Heart left ventricle (tissue), 16 donors: ENCODE data around the gene ENSA. TPM values are rescaled to one million over a fixed set of nuclear protein-coding genes. Genes with fewer than 3 reads are reported as not detected.

ENCODE experiments used
- ATAC-seq, 4 donors: fragments of 200-7000 bp; cut with Tn5 transposase; one replicate each; pipeline ENCODE4 v1.9.1; 2020 to 2022; ENCODE audit warnings: moderate library complexity in 4 of 4, mild to moderate bottlenecking in 3 of 4, moderate number of reproducible peaks in 1 of 4
- DNase-seq, 5 donors: peaks; one replicate each; pipeline ENCODE4 v3.0.0-alpha.2; 2020
- H3K27ac ChIP-seq, 12 donors: fragments of 200-600 bp; sonication (generic) in 4 of 12; one replicate each; pipeline versions ENCODE4 v1.5.0 to v1.8.0; 2016 to 2022; ENCODE audit warnings: mild to moderate bottlenecking in 2 of 12
- H3K27me3 ChIP-seq, 9 donors: fragments of 200-600 bp; sonication (generic) in 2 of 9; one replicate each; pipeline versions ENCODE4 v1.5.1 to v1.8.0; 2016 to 2022; ENCODE audit warnings: mild to moderate bottlenecking in 3 of 9
- H3K36me3 ChIP-seq, 9 donors: fragments of 200-600 bp; sonication (generic) in 2 of 9; one replicate each; pipeline versions ENCODE4 v1.5.0 to v1.8.0; 2018 to 2022; ENCODE audit warnings: mild to moderate bottlenecking in 2 of 9
- H3K4me1 ChIP-seq, 12 donors: fragments of 200-600 bp; sonication (generic) in 4 of 12; one replicate each; pipeline versions ENCODE4 v1.5.0 to v1.8.0; 2016 to 2022; ENCODE audit warnings: mild to moderate bottlenecking in 3 of 12
- H3K4me3 ChIP-seq, 12 donors: fragments of 200-600 bp; sonication (generic) in 4 of 12; one replicate each; pipeline versions ENCODE4 v1.5.0 to v1.8.0; 2017 to 2022; ENCODE audit warnings: mild to moderate bottlenecking in 9 of 12, moderate library complexity in 4 of 12
- H3K9me3 ChIP-seq, 12 donors: fragments of 200-600 bp; sonication (generic) in 4 of 12; one replicate each; pipeline versions ENCODE4 v1.5.0 to v1.8.0; 2016 to 2022; ENCODE audit warnings: mild to moderate bottlenecking in 1 of 12
- POLR2A ChIP-seq, 2 donors: fragments of 450-650 bp; IDR thresholded peaks; one replicate each; pipeline ENCODE4 v1.6.1; 2017; ENCODE audit warnings: antibody characterized with exemption in 2 of 2, mild to moderate bottlenecking in 2 of 2, moderate library complexity in 2 of 2
- WGBS, 4 donors: extraction: QIAGEN DNeasy Blood & Tissue Kit in 2 of 4; methylation state at CpG; one replicate each; pipeline versions ENCODE4 v1.1.5 to v1.1.7; 2013 to 2018; 5-methylcytosine and 5-hydroxymethylcytosine counted together
- intact Hi-C, 10 donors: fragments of 100-400 bp; cut with DNase I; formaldehyde crosslinking; loops; one replicate each; pipeline versions ENCODE4 v1.11.1 to v1.14.2; 2022
- polyA plus RNA-seq, 2 donors: library from polyadenylated mRNA; stranded (reverse); fragments of 200-250 nt; gene quantifications; one replicate each; pipeline ENCODE4 v1.2.3, GENCODE V29; 2013
- total RNA-seq, 9 donors: library from RNA; depleted of rRNA in 2 of 9; stranded (reverse); fragments of >200 nt in 2 of 9; fragmentation: NEBNext Ultra II Directional in 3 of 9; extraction: Animal tissue kit (Norgen Biotek cat#: 25700) in 3 of 9; gene quantifications; one replicate each; pipeline versions ENCODE4 v1.1.0 to v1.2.4, GENCODE V29; 2016 to 2023
- TF ChIP-seq, protein P1 (sequence below), 12 donors: fragments of 200-600 bp; sonication (generic) in 4 of 12; IDR thresholded peaks; one replicate each; pipeline versions ENCODE4 v1.5.0 to v1.8.0; 2018 to 2022; ENCODE audit warnings: antibody characterized with exemption in 12 of 12, mild to moderate bottlenecking in 5 of 12
- donor health status: ischemic (EF 13 %, LVEDD 7.1; RV severe dilation, severe dysfunction).
- donor health status: healthy with polysubstance abuse.
- donor health status: DM: no; HTN: yes; CAD: no.
- donor health status: DM: no; HTN: no; CAD: no.
- donor health status: ischemic (EF 25% LVEDD 6.9; RV normal size, moderate dysfunction).
- donor health status: ischemic (EF 25% LVEDD 5.7; RV mildly dilated, moderate dysfunction).
- donor health status: healthy.
- donor health status: DM: yes; HTN: yes; CAD: no.
- donor health status: ischemic (EF 35%, LVEDD 5.7; RV mildly dilated, moderate dysfunction).
- donor health status: nonischemic (EF 11% LVEDD 7.7; RV severe dilation, severe dysfunction).
- donor health status: DM: yes; HTN: yes; CAD: no.
- donor health status: PGD.
- donor health status: ischemic (EF 29% LVEDD 5.4; RV normal size, mild dysfunction).
- donor health status: nonischemic (EF 23%, LVEDD 6.1; RV moderate dilation, normal function).

The ENSA gene
- total and polyA plus RNA-seq, 11 donors = 74.6 to 186 (median 123) TPM

DNA sequence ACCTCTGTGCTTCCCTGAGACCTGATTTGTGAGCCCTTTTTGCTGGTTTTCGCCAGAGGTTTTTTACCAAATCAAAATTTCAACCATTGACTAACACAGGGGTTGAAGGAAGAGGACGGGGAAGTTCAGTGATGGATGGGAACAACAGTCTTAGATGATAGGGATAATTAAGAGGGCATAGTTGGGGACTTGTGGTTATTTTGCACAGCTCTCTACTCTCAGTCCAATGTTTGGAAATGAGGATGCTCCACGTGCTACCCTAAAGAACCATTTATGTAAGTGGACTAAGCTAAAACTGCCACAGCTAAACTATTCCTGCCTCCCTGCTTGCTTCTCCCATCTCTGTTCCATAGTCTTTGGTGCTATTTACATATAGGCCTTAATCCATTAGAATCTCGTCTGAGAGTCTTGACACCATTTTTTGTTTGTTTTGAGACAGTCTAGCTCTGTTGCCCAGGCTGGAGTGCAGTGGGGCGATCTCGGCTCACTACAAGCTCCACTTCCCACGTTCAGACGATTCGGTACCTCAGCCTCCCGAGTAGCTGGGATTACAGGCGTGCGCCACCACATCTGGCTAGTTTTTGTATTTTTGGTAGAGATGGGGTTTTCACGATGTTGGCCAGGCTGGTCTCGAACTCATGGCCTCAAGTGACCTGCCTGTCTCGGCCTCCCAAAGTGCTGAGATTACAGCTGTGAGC, 49.3 kb downstream of the ENSA start:
- ATAC-seq (peak in 3 of 4 donors; percentile 0 to 8 (median 2)), DNase-seq (peak in 1 of 5 donors; percentile 23)
- Histone ChIP-seq H3K27ac (peak overlapping the region; percentile 99 to 100 (median 100)), H3K9me3 (no peaks in the 10 kb centered on the region), H3K36me3 (peaks cover 3 to 38% (median 25%) of the 10 kb centered on the region in 9 donors), H3K27me3 (no peaks in the 10 kb centered on the region), H3K4me3 (peak overlapping the region; percentile 18 to 99 (median 92)), H3K4me1 (peaks cover 4 to 31% (median 17%) of the 10 kb centered on the region in 12 donors)
- TF ChIP-seq POLR2A (IDR thresholded peaks at IDR 0.05) = no peak
- TF ChIP-seq, protein P1, sequence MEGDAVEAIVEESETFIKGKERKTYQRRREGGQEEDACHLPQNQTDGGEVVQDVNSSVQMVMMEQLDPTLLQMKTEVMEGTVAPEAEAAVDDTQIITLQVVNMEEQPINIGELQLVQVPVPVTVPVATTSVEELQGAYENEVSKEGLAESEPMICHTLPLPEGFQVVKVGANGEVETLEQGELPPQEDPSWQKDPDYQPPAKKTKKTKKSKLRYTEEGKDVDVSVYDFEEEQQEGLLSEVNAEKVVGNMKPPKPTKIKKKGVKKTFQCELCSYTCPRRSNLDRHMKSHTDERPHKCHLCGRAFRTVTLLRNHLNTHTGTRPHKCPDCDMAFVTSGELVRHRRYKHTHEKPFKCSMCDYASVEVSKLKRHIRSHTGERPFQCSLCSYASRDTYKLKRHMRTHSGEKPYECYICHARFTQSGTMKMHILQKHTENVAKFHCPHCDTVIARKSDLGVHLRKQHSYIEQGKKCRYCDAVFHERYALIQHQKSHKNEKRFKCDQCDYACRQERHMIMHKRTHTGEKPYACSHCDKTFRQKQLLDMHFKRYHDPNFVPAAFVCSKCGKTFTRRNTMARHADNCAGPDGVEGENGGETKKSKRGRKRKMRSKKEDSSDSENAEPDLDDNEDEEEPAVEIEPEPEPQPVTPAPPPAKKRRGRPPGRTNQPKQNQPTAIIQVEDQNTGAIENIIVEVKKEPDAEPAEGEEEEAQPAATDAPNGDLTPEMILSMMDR (IDR thresholded peaks at IDR 0.05) = no peak
- intact Hi-C loops = loop anchor here in 9 of 10 donors (1.0 to 5.0 kb wide), 9 partner anchors 19 to 117 kb away; partner anchors contain the start of genes ENSA (in 1 of the 9) and GOLPH3L (in 1 of the 9)
- WGBS, 4 donors = 71 to 72% (median 72%) methylated on average over 15 of the region's 15 CpGs

DNA sequence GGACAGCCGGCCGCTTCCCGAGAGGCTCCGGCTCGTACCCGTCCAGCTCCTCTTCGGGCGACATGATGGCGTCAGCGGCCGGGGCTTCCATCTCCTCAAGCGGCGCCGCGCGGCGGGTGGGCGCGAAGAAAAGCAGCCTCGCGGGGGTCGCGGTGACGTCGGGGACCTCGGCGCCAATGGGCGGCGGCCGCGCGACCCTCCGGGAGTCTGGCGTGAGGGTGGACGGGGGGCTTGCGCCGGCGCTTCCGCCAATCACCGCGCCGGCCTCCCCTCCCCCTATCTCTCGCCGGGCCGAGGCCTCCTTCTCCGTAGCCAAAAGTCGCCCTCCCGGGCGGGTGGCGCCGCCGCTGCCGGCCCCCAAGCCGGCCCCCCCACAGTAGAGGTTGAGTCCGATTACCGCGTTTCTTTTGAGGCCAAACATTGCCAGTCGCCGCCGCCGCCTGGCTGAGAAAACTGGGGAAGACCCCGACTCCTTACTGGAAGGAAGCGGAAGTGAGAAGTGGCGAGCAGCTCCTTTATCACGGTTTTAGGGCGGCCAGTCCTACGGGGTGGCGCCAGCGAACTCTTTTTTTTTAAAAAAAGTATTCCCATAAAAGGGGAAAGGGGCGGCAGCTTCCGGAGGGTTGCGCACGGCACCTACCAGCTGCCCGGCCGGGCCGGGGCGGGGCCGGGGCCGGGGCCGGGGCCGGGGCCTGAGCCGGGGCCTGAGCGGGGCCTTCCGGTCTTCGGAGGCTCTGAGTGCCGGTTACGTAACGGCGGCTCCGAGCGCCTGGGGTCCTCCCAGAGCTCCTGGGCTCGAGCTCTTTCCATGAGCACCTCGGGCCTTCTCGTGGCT, 50.1 kb downstream of the ENSA start, which contains the start of gene MCL1:
TSS of gene MCL1 (minus strand) at position 501 of the 835 bp plus-strand sequence. CDS start at position 421, 80 bp downstream.
- Histone ChIP-seq H3K36me3 (peaks cover 3 to 45% (median 33%) of the 10 kb centered on the region in 9 donors), H3K27ac (peak within 1 kb of the TSS; percentile 99 to 100 (median 100)), H3K27me3 (no peaks in the 10 kb centered on the region), H3K9me3 (no peaks in the 10 kb centered on the region), H3K4me1 (peaks cover 8 to 39% (median 25%) of the 10 kb centered on the region in 12 donors), H3K4me3 (peak within 1 kb of the TSS; percentile 80 to 99 (median 92))
- ATAC-seq (peak; percentile 80 to 94 (median 86)), DNase-seq (peak; percentile 94 to 96 (median 95))
- TF ChIP-seq POLR2A (IDR thresholded peaks at IDR 0.05) = peak; percentile 63 to 96
- TF ChIP-seq, protein P1 (IDR thresholded peaks at IDR 0.05) = peak in 2 of 12 donors; percentile 11 to 26
- intact Hi-C loops = loop anchor here in 9 of 10 donors (1.0 to 5.0 kb wide), 8 partner anchors 18 to 118 kb away; partner anchors contain the start of genes ENSA (in 1 of the 9) and GOLPH3L (in 1 of the 9)
- WGBS, 4 donors = 0 to 1% (median 0%) methylated on average over 33 to 94 of the region's 94 CpGs

DNA sequence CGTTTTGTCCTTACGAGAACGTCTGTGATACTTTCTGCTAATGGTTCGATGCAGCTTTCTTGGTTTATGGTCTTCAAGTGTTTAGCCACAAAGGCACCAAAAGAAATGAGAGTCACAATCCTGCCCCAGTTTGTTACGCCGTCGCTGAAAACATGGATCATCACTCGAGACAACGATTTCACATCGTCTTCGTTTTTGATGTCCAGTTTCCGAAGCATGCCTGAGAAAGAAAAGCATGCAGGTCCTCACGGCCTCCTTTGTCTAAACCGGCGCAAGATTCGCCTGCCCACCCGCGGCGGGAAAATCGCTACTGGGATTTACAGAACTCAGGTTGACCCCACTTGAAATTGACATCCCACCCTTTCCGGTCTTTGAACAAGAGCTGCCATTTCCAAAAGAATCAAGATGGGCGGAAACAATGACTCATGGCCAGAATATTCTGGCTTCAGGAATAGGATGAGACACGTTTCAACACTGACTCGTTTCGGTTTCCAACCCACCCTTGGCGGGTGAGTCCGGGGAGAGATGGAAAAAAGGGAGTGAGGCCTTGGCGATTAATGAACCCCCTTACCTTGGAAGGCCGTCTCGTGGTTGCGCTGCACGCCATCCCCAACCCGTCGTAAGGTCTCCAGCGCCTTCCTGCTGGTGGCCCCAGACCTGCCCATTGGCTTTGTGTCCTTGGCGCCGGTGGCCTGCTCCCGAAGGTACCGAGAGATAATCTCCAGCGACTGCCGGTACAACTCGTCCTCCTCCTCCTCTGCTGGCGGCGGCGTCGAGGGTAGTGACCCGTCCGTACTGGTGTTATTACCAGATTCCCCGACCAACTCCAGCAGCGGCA, 50.9 kb downstream of the ENSA start:
- H3K27me3 ChIP-seq = no peaks in the 10 kb centered on the region
- TF ChIP-seq POLR2A (IDR thresholded peaks at IDR 0.05) = peak in 1 of 2 donors; percentile 45
- TF ChIP-seq, protein P1 (IDR thresholded peaks at IDR 0.05) = no peak
- peak overlapping the region; percentile 99 to 100 (median 100) for H3K27ac ChIP-seq
- intact Hi-C loops = loop anchor here (1.0 to 5.0 kb wide), 8 partner anchors 17 to 119 kb away; partner anchors contain the start of genes ENSA (in 1 of the 10) and GOLPH3L (in 1 of the 10)
- ATAC-seq = peak; percentile 13 to 58 (median 52)
- DNase-seq = peak in 4 of 5 donors; percentile 71 to 82 (median 75)
- WGBS, 4 donors = 0 to 1% (median 0%) methylated on average over 34 to 50 of the region's 50 CpGs
- peak overlapping the region; percentile 80 to 99 (median 92) for H3K4me3 ChIP-seq
- no peaks in the 10 kb centered on the region for H3K9me3 ChIP-seq
- peaks cover 4 to 54% (median 41%) of the 10 kb centered on the region in 9 donors for H3K36me3 ChIP-seq
- peaks cover 10 to 47% (median 33%) of the 10 kb centered on the region in 12 donors for H3K4me1 ChIP-seq
